HG03469 (cell line): Measurements from ENCODE around the gene NAA60.
"Not testable (repeated sequence)": the region's sequence is repeated elsewhere in the genome, so short reads cannot be mapped to it uniquely, and the experiment has no call there.

Experiments used
- ATAC-seq: cut with Tn5 transposase; IDR thresholded peaks from one replicate; pipeline ENCODE4 v1.9.1; 2021; ENCODE audit warnings: mild to moderate bottlenecking, moderate library complexity, moderate number of reproducible peaks; ENCODE audit not compliant: unreplicated experiment

NAA60 gene

DNA sequence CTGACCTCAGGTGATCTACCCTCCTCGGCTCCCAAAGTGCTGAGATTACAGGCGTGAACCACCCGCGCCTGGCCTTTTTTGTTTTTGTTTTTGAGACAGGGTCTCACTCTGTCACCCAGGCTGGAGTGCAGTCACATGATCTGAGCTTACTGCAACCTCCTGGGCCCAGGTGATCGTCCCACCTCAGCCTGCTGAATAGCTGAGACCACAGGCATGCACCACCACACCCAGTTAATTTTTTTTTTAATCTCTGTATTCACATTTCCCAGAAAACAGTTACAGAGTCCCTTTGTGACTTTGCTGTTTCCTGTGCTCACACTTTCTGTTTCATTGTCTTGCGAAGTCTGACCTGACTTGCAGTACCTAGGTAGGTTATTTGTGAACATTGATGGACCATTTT, 60.0 kb downstream of the NAA60 start:
- ATAC-seq: no peak

DNA sequence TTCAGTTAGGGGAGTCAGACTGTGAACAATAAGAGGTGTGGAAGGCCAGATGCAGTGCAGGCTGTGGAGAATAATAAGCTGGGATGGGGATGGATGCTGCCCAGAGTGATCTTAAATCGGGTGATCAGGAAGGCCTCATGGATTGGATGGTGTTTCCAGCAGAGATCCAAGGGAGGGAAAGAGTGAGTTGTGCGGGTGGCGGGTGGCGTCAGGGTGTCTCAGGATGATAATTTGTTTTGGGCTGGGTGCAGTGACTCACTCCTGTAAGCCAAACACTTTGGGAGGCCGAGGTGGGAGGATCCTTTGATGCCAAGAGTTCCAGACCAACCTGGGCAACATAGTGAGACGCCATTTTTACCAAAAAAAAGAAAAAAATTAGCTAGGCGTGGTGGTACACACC, 65.3 kb downstream of the NAA60 start:
- ATAC-seq: no peak

DNA sequence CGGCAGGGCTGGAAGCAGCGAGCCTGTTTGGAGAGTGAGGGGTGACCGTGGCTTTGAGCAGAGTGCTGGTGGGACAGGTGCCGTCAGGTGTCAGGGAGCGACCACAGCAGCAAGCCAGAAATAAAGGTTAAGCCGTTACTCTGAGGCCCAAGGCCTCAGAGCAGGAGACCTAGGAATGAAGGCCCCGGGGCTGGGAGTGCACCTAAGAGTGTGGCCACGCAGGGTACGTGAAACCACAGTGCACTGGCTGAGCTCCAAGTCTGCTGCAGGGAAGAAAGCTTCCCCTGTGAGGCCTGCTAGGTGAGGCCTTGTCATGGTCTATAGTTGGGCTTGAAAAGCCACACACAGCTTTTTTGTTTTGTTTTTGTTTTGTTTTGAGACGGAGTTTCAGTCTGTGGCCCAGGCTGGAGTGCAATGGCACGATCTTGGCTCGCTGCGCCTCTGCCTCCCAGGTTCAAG, 66.0 kb downstream of the NAA60 start:
- no peak for ATAC-seq

DNA sequence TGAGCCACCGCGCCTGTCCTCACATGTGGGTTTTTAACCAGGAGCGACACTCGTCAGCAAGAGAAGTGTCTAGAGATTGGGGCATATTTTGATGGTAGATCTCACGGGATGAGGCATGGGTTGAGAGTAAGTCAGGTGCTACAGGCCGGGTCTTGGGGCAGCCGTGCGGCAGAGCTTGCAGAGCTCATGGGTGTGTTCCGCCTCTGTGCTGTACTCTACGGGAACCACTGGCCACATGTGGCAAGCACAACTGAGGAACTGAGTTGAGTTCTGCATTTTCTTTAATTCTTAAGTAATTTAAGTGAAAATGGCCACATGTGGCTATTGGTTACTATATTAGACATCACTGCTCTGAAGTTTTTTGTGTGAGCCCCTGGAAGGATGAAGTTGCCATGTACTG, 66.9 kb downstream of the NAA60 start:
- ATAC-seq: no peak

DNA sequence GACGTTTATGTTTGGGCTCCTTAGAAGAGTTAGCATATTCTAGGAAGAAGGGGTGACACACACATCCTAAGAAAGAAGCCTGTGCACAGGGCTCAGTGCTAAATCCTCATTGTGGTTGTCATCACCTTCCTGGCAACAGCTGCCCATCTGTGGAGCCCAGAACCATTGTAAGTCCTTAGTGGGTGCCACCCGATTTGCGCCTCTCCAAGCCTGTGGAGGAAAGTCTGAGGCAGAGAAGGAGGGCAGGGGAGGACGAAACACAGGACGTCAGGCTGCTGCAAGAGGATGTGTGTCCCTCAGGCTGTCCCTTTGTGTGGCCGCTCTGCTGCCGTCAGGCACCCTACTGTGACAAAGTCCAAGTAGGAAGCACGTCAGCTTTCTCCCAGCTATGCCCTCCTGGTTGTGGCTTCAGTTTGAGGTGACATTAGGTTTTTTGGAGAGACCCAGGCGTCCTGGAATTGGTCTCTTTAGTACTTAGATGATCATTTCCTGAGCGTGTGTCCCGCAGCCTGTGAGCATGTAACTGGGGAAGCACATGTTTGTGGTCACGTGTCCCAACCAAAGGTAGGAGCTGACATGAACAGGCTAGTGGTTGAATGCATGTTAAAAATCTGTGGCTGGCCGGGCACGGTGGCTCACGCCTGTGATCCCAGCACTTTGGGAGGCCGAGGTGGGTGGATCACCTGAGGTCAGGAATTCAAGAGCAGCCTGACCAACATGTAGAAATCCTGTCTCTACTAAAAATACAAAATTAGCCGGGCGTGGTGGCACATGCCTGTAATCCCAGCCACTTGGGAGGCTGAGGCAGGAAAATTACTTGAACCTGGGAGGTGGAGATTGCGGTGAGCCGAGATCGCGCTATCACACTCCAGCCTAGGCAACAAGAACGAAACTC, 68.1 kb downstream of the NAA60 start:
- no peak for ATAC-seq

DNA sequence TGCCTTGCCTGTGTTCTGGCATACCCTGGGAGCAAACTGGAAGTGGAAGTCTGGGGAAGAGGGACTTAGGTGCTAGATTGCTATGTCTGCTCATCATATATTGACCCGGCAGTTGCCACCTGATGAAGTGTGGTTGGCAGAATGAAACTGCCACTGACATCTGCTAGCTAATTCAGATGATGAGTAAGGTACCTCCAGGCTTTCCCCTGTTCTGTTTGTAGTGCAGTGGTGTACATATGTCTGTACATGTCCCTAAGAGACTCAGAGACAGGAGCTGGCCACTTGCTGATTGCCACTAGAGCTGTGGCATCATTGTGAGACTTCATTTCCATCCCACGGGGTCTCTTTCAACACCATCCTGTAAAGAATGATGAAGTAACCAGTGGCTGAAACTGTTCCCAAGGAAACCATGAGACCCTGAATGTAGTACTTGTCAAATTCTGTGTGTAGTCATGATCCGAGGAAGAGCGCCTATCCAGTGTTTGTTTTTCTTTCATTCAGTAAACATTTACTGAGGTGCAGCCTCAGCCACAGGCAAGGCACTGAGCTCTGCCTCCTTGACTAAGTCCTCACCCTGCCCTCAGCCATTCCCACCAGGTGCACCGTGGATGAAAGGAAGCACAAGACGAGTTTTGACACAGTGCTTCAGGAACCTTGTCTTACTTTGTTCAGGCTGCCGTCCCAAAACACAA, 70.6 kb downstream of the NAA60 start:
- ATAC-seq: no peak

DNA sequence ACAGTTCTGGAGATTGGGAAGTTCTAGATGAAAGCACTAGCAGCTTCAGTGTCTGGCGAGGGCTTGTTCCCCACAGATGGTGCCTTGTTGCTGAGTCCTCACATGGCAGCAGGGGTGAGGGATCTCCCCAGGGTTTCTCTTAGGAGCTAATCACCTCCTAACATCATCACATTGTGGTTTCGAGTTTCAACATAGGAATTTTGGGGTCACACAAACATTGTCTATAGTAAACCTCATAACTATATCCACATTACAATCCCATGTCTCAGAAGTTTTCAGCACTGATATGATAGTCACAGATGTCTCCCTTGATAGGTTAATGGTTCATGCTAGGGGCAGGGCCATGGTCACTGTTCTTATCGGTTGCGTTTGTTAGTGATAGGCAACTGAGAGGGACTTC, 71.1 kb downstream of the NAA60 start:
- no peak for ATAC-seq

DNA sequence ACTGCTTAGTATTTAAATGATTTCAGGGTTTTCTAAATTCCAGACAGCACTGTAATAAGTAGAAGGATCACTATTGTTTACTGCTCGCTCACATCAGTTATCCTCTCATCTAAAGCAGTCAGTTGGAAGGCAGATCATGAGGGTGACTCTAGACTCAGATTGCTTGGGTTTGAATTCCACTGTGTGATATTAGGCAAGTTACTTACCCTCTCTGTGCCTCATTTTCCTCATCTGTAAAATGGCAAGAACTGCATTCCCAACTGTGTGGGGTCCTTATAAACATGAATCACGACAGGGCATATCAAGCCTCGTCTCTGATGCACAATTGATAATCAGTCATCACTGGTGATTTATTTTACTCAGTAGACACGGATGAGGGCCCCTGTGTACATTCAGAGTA, 72.4 kb downstream of the NAA60 start:
- no peak for ATAC-seq

DNA sequence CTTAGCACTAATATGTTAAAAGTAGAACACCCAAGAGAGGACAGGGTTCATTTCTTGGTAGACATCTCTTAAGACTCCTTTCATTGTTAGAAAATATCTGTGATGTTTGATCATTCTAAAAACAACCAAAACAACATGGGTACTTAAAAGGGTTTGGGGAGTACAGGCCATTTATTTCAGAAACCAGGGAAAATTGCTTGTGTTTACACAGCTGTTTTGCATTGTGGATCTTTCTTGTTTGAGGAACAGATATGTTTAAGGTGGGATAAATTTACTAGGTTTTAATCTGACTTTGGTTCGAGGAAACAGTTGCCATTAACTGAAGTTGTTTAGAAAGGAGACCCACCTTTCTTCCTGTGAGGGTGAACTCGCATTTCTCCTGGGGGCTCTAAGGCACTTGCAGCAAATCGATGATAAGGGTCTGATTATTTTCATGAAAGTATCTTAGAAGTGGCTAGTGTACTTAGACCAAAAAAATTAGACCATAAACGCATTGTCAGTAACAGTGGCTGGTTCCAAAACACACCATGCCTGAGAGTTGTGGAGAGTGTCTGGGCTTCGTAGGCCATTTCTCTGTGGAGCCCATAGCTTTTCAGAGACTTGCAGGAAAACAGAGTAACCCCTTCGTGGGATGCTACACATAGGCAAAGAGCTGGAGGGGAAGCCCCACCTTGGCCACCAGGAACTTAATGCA, 75.0 kb downstream of the NAA60 start:
- no peak for ATAC-seq

DNA sequence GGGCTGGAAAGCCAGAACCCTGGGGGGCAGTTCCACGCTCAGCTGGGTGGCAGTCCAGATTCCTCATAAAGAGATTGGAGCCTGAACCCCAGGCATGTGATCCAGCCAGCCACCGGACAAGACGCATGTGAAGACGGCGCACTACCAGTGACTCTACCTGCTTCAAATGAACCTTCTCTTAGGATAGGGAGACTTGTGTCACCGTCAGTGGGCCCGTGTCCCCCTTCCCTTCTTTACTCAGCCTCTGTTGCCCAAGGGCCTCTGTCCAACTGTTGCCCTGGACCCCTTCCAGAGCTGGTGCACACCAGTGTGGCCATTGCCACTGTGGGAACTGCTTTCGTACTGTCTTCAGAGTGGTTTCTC, 75.5 kb downstream of the NAA60 start:
- ATAC-seq: no peak

DNA sequence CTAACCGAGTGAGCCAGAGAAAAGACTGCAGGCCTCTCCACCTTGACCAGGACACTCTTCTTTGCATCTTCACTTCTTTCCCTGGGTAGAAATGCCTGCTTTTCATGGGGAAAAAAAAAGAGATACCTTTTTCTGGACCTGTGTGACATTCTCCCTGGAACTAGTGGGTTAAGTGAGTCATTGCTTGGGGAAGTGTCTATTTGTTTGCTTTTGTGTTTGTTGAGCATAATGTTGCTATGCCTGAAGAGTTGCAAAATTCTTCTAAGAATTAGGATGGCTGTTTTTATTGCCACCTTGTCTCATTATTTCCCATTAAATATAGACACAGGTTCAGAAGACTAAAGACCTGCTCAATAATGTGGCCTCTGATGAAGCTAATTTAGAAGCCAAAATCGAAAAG, 76.1 kb downstream of the NAA60 start:
- ATAC-seq: no peak

DNA sequence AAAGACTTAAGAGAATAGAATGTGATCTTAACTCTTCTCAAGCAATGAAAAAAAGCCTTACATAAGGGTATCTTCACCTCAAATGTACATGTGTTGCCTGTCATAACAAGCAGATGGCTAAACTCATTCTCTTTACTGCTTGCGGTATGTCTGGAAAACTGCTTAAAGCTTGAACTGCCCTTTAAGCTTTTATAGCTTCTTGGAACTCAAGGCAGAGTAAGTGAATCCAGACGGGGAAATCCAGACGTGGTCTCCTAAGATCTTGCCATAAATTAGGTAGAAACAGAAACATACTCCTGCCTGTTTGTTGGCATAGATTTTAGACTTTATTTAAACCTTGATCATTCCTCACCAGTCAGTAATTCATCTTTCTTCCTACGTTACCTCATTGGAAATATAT, 76.9 kb downstream of the NAA60 start:
- ATAC-seq: no peak

DNA sequence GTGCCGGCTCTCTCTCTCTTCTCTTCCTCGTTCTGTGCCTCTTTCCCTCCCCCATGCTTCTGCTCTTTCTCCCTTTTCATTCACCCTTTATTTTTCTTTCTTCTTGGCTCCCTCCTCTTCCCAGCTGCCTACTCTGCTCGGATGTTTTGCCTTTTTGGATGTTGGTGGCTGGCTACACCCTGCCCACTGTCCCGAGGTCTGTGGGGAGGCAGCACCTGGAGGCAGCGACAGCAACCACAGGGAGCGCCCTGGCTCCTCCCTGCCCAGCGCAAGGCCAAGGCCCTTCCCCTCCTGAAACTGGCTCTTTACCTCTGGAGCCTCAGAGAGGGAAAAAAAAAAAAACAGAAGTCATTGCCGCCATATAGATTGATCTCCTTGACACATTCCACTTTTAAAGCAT, 77.4 kb downstream of the NAA60 start:
- ATAC-seq: no peak

DNA sequence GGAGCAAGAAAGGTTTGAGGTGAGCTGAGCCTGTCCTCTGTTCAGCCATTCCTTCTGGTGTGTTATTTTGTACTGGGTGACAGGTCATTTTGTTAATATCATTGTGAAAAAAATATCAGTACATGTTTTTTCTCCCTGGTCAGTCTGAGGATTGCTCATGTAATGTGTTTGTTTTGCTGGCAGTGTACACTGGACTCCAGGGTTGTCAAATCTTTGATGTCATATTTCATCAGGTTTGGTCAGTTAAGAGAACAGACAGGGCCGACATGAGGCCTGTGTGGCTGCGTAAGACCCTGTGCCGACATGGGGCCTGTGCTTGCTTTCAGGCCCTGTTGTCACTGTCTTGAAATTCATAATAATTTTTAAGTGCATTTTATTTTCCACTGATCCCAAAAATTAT, 79.8 kb downstream of the NAA60 start:
- ATAC-seq: no peak

DNA sequence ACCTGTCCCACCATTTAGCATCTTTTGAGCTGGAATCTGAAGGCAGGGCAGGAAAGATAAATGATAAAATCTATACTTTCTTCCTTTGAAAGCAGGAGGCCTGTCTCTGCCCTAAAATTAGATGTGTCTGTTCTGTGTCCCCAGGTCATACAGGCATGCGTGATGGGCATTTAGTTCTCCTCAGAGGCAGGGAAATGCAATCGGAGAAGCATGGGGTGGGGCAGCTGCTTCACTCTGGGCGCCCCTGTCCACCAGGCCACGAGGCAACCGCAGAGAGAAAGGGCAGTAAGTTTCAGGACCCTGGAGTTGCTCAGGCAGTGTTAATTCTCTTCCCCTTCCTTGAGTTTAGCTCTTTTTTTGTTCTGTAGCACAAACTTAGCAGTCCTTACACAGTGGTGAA, 82.5 kb downstream of the NAA60 start:
- no peak for ATAC-seq

DNA sequence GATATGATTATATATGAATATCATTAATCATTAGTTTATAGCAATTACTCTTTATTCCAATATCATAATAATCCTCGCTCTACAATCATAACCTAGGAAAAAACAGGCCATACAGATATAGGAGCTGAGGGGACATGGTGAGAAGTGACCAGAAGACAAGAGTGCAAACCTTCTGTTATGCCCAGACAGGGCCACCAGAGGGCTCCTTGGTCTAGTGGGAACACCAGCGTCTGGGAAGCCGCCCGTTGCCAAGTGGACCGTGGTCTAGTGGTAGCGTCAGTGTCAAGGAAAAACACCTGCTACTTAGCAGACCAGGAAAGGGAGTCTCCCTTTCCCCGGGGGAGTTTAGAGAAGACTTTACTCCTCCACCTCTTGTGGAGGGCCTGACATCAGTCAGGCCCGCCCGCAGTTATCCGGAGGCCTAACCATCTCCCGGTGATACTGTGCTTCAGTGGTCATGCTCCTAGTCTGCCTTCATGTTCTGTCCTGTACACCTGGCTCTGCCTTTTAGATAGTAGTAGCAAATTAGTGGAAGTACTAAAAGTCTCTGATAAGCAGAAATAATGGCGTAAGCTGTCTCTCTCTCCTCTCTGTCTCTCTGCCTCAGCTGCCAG, 83.8 kb downstream of the NAA60 start:
- not testable (repeated sequence) for ATAC-seq

DNA sequence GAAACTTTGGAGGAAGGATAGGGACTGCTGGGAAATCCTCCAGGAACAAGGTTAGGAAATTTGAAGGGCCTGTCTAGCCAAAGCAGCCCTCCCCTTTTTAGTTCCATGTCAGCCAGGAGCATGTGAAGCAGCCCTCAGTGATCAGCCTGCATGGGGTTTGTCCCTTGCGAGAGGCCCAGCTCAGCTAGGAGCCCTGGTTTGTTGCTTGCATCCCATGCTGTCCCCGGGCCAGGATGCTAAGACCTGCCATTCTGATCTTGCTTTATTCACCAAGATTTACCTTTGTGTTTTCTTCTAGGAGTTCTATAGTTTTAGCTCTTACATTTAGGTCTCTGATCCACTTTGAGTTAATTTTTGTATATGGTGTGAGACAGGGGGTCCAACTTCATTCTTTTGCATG, 84.9 kb downstream of the NAA60 start:
- no peak for ATAC-seq

DNA sequence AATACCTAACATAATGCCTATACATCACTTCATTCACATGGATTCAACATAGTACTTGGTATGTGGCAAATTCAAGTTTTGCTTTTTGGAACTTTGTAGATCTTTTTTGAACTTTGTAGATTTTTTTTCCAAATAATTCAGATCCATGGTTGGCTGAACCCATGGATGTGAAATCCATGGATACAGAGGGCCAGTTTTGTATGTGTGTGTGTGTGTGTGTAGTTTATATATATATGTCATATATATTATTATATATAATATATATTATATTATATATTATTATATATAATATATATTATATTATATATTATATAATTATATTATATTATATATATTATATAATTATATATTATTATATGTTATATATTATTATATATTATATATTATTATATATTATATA, 85.7 kb downstream of the NAA60 start:
- ATAC-seq: no peak

DNA sequence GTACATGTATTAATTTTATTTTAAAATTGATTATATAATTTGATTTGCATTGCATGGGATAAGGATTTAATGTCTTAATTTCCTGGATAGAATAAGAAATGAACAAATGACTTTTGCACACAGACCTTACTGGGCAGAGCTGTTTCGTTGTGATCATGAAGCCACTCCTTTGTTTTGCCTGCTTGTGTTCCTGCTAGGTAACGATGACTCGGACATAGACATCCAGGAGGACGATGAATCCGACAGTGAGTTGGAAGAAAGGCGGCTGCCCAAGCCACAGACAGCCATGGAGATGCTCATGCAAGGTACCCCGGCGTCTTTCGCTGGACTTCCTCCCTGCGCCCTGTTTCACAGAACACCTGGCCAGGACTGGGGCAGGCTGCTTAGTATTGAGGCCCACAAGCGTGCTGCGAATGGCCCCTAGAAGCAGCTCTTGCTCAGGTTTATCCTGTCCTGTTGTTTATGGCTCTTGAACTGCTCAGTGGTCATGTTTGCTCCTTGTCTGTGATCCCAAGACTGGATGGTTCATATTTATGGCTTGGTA, 87.0 kb downstream of the NAA60 start:
- ATAC-seq: no peak

DNA sequence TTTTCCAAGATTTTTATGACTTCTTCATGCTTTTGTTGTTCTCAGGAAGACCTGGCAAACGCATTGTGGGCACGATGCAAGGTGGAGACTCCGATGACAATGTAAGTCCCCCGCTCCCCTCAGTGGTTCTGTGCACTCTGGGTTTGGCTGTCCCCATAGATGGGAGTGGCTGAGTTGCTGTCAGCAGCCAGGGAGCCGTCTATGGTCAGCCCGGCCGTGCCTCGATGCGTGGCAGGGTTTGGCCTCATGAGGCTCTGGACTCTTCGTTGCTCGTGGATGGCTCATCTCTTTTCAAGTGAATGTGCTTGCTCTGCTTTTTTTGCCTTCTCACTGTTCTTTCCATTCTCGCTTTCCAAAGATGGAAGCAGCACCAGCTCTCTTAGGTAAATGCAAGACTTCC, 89.3 kb downstream of the NAA60 start:
- ATAC-seq: no peak

DNA sequence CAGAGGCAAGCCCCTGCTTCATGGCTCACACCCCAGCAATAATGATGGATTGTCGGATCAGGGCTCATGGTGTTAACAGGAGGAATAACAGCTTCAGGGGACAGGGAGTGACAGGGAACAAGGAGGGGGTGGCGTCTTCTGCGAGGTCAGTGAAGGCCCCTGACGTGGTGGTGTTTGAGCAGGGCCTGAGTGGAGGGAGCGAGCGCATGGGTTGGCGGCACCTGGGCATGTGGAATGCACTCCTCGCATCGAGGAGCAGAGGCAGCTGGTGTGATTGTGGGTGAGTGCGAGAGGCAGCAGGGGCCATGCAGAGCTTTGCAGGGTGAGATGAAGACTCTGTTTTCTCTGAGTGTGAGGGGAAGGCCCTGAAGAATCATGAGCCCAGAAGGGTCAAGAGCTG, 90.6 kb downstream of the NAA60 start:
- no peak for ATAC-seq
